CD14-positive monocyte (primary cell): Measurements from ENCODE around the gene FOXJ1. TPM values are rescaled to one million over a fixed set of nuclear protein-coding genes. Genes with fewer than 3 reads are reported as not detected.

Experiments
- DNase-seq, 3 donors: peaks; one replicate each; pipeline ENCODE4 v3.0.0-alpha.2; 2011 to 2022
- H2AFZ ChIP-seq: 2 replicates; pipeline ENCODE4 v1.6.0; 2012; ENCODE audit warnings: mild to moderate bottlenecking, low read depth, low read length, inconsistent platforms; ENCODE audit not compliant: insufficient read depth, poor library complexity, severe bottlenecking
- H3K27ac ChIP-seq, 2 donors: 1 replicate in 1 of 2; 2 replicates in 1 of 2; pipeline ENCODE4 v1.5.1; 2012 to 2013; ENCODE audit warnings: low read length in 2 of 2, control low read depth in 1 of 2, inconsistent platforms in 1 of 2, low read depth in 1 of 2, mild to moderate bottlenecking in 1 of 2
- H3K27me3 ChIP-seq, 2 donors: one replicate each; pipeline versions ENCODE4 v1.6.0 to v1.6.1; 2011 to 2013; ENCODE audit warnings: low read length in 2 of 2; ENCODE audit not compliant: control insufficient read depth in 2 of 2, insufficient read depth in 2 of 2
- H3K36me3 ChIP-seq, 2 donors: replicated peaks in 1 of 2; 1 replicate in 1 of 2; 2 replicates in 1 of 2; pipeline versions ENCODE4 v1.5.1 to v1.6.1; 2012 to 2013; ENCODE audit warnings: low read length in 2 of 2, control low read depth in 1 of 2, inconsistent platforms in 1 of 2, mild to moderate bottlenecking in 1 of 2; ENCODE audit not compliant: insufficient read depth in 2 of 2, control insufficient read depth in 1 of 2
- H3K4me1 ChIP-seq, 2 donors: 1 replicate in 1 of 2; 2 replicates in 1 of 2; pipeline versions ENCODE4 v1.5.1 to v1.6.1; 2012 to 2013; ENCODE audit warnings: low read length in 2 of 2, control low read depth in 1 of 2, inconsistent platforms in 1 of 2, mild to moderate bottlenecking in 1 of 2, moderate library complexity in 1 of 2; ENCODE audit not compliant: insufficient read depth in 2 of 2, control insufficient read depth in 1 of 2
- H3K4me2 ChIP-seq: replicated peaks from 2 replicates; pipeline ENCODE3; 2012; ENCODE audit warnings: low read length, moderate library complexity, mild to moderate bottlenecking; ENCODE audit not compliant: poor library complexity, severe bottlenecking; ENCODE audit errors: extremely low read depth
- H3K4me3 ChIP-seq, 3 experiments: fragments of 200-600 bp in 1 of 3; sonication (generic) in 1 of 3; replicated peaks in 1 of 3; 1 replicate in 2 of 3; 2 replicates in 1 of 3; pipeline ENCODE4 v1.5.1; 2011 to 2013; ENCODE audit warnings: low read length in 3 of 3, mild to moderate bottlenecking in 3 of 3, control low read depth in 2 of 3, low read depth in 2 of 3, inconsistent platforms in 1 of 3, moderate library complexity in 1 of 3
- H3K79me2 ChIP-seq: 2 replicates; pipeline ENCODE4 v1.6.0; 2012; ENCODE audit warnings: mild to moderate bottlenecking, control low read depth, inconsistent platforms, low read length, moderate library complexity; ENCODE audit not compliant: insufficient read depth
- H3K9ac ChIP-seq: 2 replicates; pipeline ENCODE4 v1.6.0; 2017; ENCODE audit warnings: low read length, mild to moderate bottlenecking; ENCODE audit not compliant: insufficient read depth, poor library complexity, severe bottlenecking
- H3K9me3 ChIP-seq, 2 donors: replicated peaks in 1 of 2; 1 replicate in 1 of 2; 2 replicates in 1 of 2; pipeline versions ENCODE4 v1.5.1 to v1.6.1; 2012 to 2013; ENCODE audit warnings: low read length in 2 of 2, control low read depth in 1 of 2; ENCODE audit not compliant: control insufficient read depth in 1 of 2, insufficient read depth in 1 of 2
- H4K20me1 ChIP-seq: 2 replicates; pipeline ENCODE4 v1.6.0; 2012; ENCODE audit warnings: mild to moderate bottlenecking, low read length, control low read depth, moderate library complexity; ENCODE audit not compliant: insufficient read depth
- H3K27ac Mint-ChIP-seq, 7 donors: one replicate each; pipeline ENCODE4 v1.8.0; 2020; ENCODE audit warnings: mild to moderate bottlenecking in 7 of 7, mixed read lengths in 7 of 7, moderate library complexity in 6 of 7, inconsistent platforms in 2 of 7
- H3K27me3 Mint-ChIP-seq, 3 donors: one replicate each; pipeline ENCODE4 v1.8.0; 2021 to 2022; ENCODE audit warnings: low read depth in 3 of 3, mild to moderate bottlenecking in 3 of 3, mixed read lengths in 3 of 3, moderate library complexity in 3 of 3, inconsistent platforms in 1 of 3
- H3K36me3 Mint-ChIP-seq, 2 donors: one replicate each; pipeline ENCODE4 v1.8.0; 2020; ENCODE audit warnings: mixed read lengths in 2 of 2, inconsistent platforms in 1 of 2, mild to moderate bottlenecking in 1 of 2
- H3K4me1 Mint-ChIP-seq: one replicate; pipeline ENCODE4 v1.8.0; 2020; ENCODE audit warnings: mild to moderate bottlenecking, mixed read lengths
- H3K4me3 Mint-ChIP-seq, 2 donors: one replicate each; pipeline ENCODE4 v1.8.0; 2020; ENCODE audit warnings: mild to moderate bottlenecking in 2 of 2, mixed read lengths in 2 of 2, moderate library complexity in 1 of 2
- H3K9me3 Mint-ChIP-seq, 7 donors: one replicate each; pipeline ENCODE4 v1.8.0; 2020 to 2022; ENCODE audit warnings: mixed read lengths in 7 of 7, mild to moderate bottlenecking in 6 of 7, moderate library complexity in 6 of 7, inconsistent platforms in 2 of 7
- CTCF ChIP-seq: fragments of 200-600 bp; IDR thresholded peaks from one replicate; pipeline ENCODE4 v1.8.0; 2022; ENCODE audit warnings: antibody characterized with exemption, mild to moderate bottlenecking
- WGBS: methylation state at CpG from one replicate; pipeline ENCODE4 v1.1.5; 2013; ENCODE audit warnings: missing lambda C conversion rate; ENCODE audit not compliant: insufficient coverage; 5-methylcytosine and 5-hydroxymethylcytosine counted together
- intact Hi-C, 2 donors: fragments of 100-400 bp; cut with micrococcal nuclease; formaldehyde crosslinking; loops; one replicate each; pipeline versions ENCODE4 v1.15.0 to v1.15.1; 2023
- polyA plus RNA-seq, 3 donors: library from polyadenylated mRNA; depleted of rRNA in 1 of 3; unstranded in 2 of 3; stranded (reverse) in 1 of 3; fragments of 300-500 nt in 2 of 3; fragments of >200 nt in 1 of 3; fragmentation: Illumina TruSeq in 2 of 3; gene quantifications; 1 replicate in 2 of 3; 2 replicates in 1 of 3; pipeline ENCODE4 v1.2.3, GENCODE V29; 2012 to 2021

FOXJ1 gene
- polyA plus RNA-seq, 3 donors, result not detected

GRCh38 chr17:76160896-76161528, 20.0 kb upstream of the FOXJ1 start:
- Histone ChIP-seq H3K36me3 (no peaks in the 10 kb centered on the region), H2AFZ (no peak overlapping the region), H3K9ac (no peak overlapping the region), H3K27ac (no peak overlapping the region), H3K4me3 (no peak overlapping the region), H3K27me3 (no peaks in the 10 kb centered on the region), H4K20me1 (no peaks in the 10 kb centered on the region), H3K79me2 (no peaks in the 10 kb centered on the region), H3K9me3 (no peaks in the 10 kb centered on the region), H3K4me2 (no peak overlapping the region), H3K4me1 (no peaks in the 10 kb centered on the region)
- no peak overlapping the region for H3K27ac Mint-ChIP-seq
- peaks cover 0 to 3% (median 3%) of the 10 kb centered on the region in 3 donors for H3K27me3 Mint-ChIP-seq
- H3K36me3 Mint-ChIP-seq, result no peaks in the 10 kb centered on the region
- intact Hi-C loops, result no loop called here
- no peak for TF ChIP-seq CTCF
- WGBS, result 88% methylated on average over 4 of the region's 8 CpGs
- no peak for DNase-seq
- no peaks in the 10 kb centered on the region for H3K4me1 Mint-ChIP-seq
- H3K4me3 Mint-ChIP-seq, result no peak overlapping the region
- H3K9me3 Mint-ChIP-seq, result no peaks in the 10 kb centered on the region

GRCh38 chr17:76159157-76159556, 18.1 kb upstream of the FOXJ1 start:
- no peak for TF ChIP-seq CTCF
- H3K4me1 Mint-ChIP-seq, result no peaks in the 10 kb centered on the region
- WGBS, result 95% methylated on average over 7 of the region's 9 CpGs
- intact Hi-C loops, result no loop called here
- Histone ChIP-seq H3K4me1 (no peaks in the 10 kb centered on the region), H3K9me3 (no peaks in the 10 kb centered on the region), H3K27me3 (no peaks in the 10 kb centered on the region), H3K9ac (no peak overlapping the region), H3K4me3 (no peak overlapping the region), H3K36me3 (no peaks in the 10 kb centered on the region), H3K79me2 (no peaks in the 10 kb centered on the region), H4K20me1 (no peaks in the 10 kb centered on the region), H3K4me2 (no peak overlapping the region), H3K27ac (no peak overlapping the region), H2AFZ (no peak overlapping the region)
- DNase-seq, result no peak
- H3K27me3 Mint-ChIP-seq, result peaks cover 0 to 3% (median 3%) of the 10 kb centered on the region in 3 donors
- no peak overlapping the region for H3K4me3 Mint-ChIP-seq
- no peaks in the 10 kb centered on the region for H3K9me3 Mint-ChIP-seq
- no peaks in the 10 kb centered on the region for H3K36me3 Mint-ChIP-seq
- H3K27ac Mint-ChIP-seq, result no peak overlapping the region
